Caco-2 (cell line): ENCODE results near the gene CD40LG. TPM values are rescaled to one million over a fixed set of nuclear protein-coding genes. Genes with fewer than 3 reads are reported as not detected.

Source experiments
- BruUV-seq: library from RNA; stranded (reverse); fragments of 400-500 nt; replicated peaks from 2 replicates; lab custom pipeline; 2021; lab: Mats Ljungman, UMichigan
- CTCF ChIA-PET: fragments of 300-600 bp; sonication (Branson Sonifier 250); formaldehyde crosslinking; loops from one replicate; lab custom pipeline; 2022; ENCODE audit warnings: antibody characterized with exemption; lab: Charles Lee
- POLR2A ChIA-PET: fragments of 300-600 bp; sonication (Branson Sonifier 250); formaldehyde crosslinking; loops from one replicate; lab custom pipeline; 2022; ENCODE audit warnings: antibody characterized with exemption; lab: Charles Lee
- DNase-seq, 2 experiments: peaks; one replicate each; pipeline versions ENCODE4 v3.0.0 to v3.0.0-alpha.2; 2020 to 2022
- H3K27me3 ChIP-seq: replicated peaks from 2 replicates; pipeline ENCODE4 v1.6.0; 2011; ENCODE audit warnings: low read length; ENCODE audit not compliant: control insufficient read depth, insufficient read depth
- H3K36me3 ChIP-seq: 2 replicates; pipeline ENCODE4 v1.5.1; 2011; ENCODE audit warnings: low read length; ENCODE audit not compliant: control insufficient read depth, insufficient read depth
- H3K4me1 ChIP-seq: fragments of 250-450 bp; sonication (Bioruptor Pico); 2 replicates; pipeline ENCODE4 v1.5.1; 2020; ENCODE audit warnings: mild to moderate bottlenecking
- H3K4me3 ChIP-seq: 2 replicates; pipeline ENCODE4 v1.5.1; 2011; ENCODE audit warnings: low read depth, mild to moderate bottlenecking, control low read depth, low read length
- H3K9me3 ChIP-seq: fragments of 250-450 bp; sonication (Bioruptor Pico); 2 replicates; pipeline ENCODE4 v1.5.1; 2020; ENCODE audit warnings: mild to moderate bottlenecking, moderate library complexity
- H3K27ac Mint-ChIP-seq: one replicate; pipeline ENCODE4 v1.8.0; 2022; ENCODE audit warnings: mixed read lengths; ENCODE audit not compliant: unreplicated experiment
- H3K27me3 Mint-ChIP-seq: one replicate; pipeline ENCODE4 v1.8.0; 2022; ENCODE audit warnings: mixed read lengths; ENCODE audit not compliant: insufficient read depth, unreplicated experiment
- H3K36me3 Mint-ChIP-seq: one replicate; pipeline ENCODE4 v1.8.0; 2022; ENCODE audit warnings: mild to moderate bottlenecking, mixed read lengths; ENCODE audit not compliant: insufficient read depth, unreplicated experiment
- H3K4me1 Mint-ChIP-seq: one replicate; pipeline ENCODE4 v1.8.0; 2022; ENCODE audit warnings: low read depth, mixed read lengths; ENCODE audit not compliant: unreplicated experiment
- H3K4me3 Mint-ChIP-seq: one replicate; pipeline ENCODE4 v1.8.0; 2022; ENCODE audit warnings: mild to moderate bottlenecking, moderate library complexity, mixed read lengths; ENCODE audit not compliant: unreplicated experiment
- H3K9me3 Mint-ChIP-seq: one replicate; pipeline ENCODE4 v1.8.0; 2022; ENCODE audit warnings: mixed read lengths; ENCODE audit not compliant: unreplicated experiment
- intact Hi-C: fragments of 100-400 bp; cut with micrococcal nuclease; formaldehyde crosslinking; loops from one replicate; pipeline ENCODE4 v1.10.0; 2022; ENCODE audit not compliant: unreplicated experiment
- total RNA-seq: library from RNA; stranded (reverse); gene quantifications from 2 replicates; pipeline ENCODE4 v1.2.3, GENCODE V29; 2022
- TF ChIP-seq, protein P1 (sequence below), 2 experiments: fragments of 200-600 bp in 1 of 2; IDR thresholded peaks; 1 replicate in 1 of 2; 2 replicates in 1 of 2; pipeline versions ENCODE4 v1.5.1 to v1.8.0; 2011 to 2022; ENCODE audit warnings: antibody characterized with exemption in 1 of 2, control low read depth in 1 of 2, inconsistent platforms in 1 of 2, low read depth in 1 of 2, low read length in 1 of 2, mild to moderate bottlenecking in 1 of 2, moderate library complexity in 1 of 2; ENCODE audit not compliant: insufficient read depth in 1 of 2, severe bottlenecking in 1 of 2, unreplicated experiment in 1 of 2

Gene CD40LG
- total RNA-seq, 1 experiment from 2014 or later: not detected

DNA sequence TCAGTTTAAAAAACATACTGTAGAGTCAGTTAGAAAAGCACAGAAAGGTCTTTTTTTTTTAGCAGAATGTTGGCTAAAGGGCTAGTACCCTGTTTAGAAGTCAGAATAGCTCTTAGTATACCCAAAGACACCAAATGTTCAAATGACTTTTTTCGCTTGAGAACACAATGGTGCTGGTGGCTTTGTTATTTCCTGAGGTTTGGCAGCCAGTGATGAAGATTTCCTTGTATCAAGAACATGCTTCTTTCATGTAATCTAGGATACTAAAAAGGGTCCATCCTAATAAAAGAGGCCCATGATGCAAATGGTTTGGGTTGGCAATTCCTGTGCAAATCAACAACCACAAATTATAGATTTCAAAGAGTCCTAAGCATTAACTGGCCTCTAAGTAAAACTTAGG lies 21.1 kb upstream of the CD40LG start:
- H3K9me3 ChIP-seq: no peaks in the 10 kb centered on the region
- no peaks in the 10 kb centered on the region for H3K36me3 ChIP-seq
- H3K27me3 ChIP-seq: no peaks in the 10 kb centered on the region
- TF ChIP-seq, protein P1, sequence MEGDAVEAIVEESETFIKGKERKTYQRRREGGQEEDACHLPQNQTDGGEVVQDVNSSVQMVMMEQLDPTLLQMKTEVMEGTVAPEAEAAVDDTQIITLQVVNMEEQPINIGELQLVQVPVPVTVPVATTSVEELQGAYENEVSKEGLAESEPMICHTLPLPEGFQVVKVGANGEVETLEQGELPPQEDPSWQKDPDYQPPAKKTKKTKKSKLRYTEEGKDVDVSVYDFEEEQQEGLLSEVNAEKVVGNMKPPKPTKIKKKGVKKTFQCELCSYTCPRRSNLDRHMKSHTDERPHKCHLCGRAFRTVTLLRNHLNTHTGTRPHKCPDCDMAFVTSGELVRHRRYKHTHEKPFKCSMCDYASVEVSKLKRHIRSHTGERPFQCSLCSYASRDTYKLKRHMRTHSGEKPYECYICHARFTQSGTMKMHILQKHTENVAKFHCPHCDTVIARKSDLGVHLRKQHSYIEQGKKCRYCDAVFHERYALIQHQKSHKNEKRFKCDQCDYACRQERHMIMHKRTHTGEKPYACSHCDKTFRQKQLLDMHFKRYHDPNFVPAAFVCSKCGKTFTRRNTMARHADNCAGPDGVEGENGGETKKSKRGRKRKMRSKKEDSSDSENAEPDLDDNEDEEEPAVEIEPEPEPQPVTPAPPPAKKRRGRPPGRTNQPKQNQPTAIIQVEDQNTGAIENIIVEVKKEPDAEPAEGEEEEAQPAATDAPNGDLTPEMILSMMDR (IDR thresholded peaks at IDR 0.05; ENCODE audit: insufficient read depth in 1 of 2, low read depth in 1 of 2, low read length in 1 of 2, severe bottlenecking in 1 of 2, unreplicated experiment in 1 of 2): no peak
- no peaks in the 10 kb centered on the region for H3K4me1 ChIP-seq
- no peak overlapping the region for H3K4me3 Mint-ChIP-seq
- no TSS peak for BruUV-seq
- CTCF ChIA-PET: no interaction called here
- no peak for DNase-seq
- intact Hi-C loops: no loop called here
- no peaks in the 10 kb centered on the region for H3K36me3 Mint-ChIP-seq
- no peaks in the 10 kb centered on the region for H3K9me3 Mint-ChIP-seq
- H3K4me1 Mint-ChIP-seq: no peaks in the 10 kb centered on the region
- peaks cover 7% of the 10 kb centered on the region for H3K27me3 Mint-ChIP-seq
- no peak overlapping the region for H3K4me3 ChIP-seq
- POLR2A ChIA-PET: no interaction called here
- H3K27ac Mint-ChIP-seq: no peak overlapping the region

DNA sequence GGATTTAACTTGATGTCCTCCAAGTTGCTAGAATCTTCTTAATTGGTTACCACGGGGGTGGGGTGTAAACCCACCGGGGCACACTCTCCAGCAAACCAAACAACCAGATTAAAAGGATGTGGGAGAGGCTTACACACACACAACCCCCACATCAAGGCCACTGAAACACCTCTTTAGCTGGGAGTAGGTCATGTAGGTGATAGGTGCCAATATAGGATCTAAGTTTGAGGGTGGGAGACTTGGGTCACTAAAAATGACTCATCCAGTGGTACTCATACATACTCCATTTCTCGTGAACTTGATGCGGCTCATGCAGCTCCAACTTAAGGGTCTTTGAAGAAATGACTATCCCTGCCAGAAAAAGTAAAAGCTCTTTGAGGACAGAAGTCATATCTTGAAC lies 20.5 kb upstream of the CD40LG start:
- intact Hi-C loops: no loop called here
- Mint-ChIP-seq H3K4me3 (no peak overlapping the region), H3K27me3 (peaks cover 7% of the 10 kb centered on the region), H3K36me3 (no peaks in the 10 kb centered on the region), H3K27ac (no peak overlapping the region), H3K4me1 (no peaks in the 10 kb centered on the region), H3K9me3 (no peaks in the 10 kb centered on the region)
- POLR2A ChIA-PET: no interaction called here
- TF ChIP-seq, protein P1 (IDR thresholded peaks at IDR 0.05; ENCODE audit: insufficient read depth in 1 of 2, low read depth in 1 of 2, low read length in 1 of 2, severe bottlenecking in 1 of 2, unreplicated experiment in 1 of 2): no peak
- H3K4me1 ChIP-seq: no peaks in the 10 kb centered on the region
- CTCF ChIA-PET: no interaction called here
- H3K9me3 ChIP-seq: no peaks in the 10 kb centered on the region
- no peak for DNase-seq
- no peak overlapping the region for H3K4me3 ChIP-seq
- H3K36me3 ChIP-seq: no peaks in the 10 kb centered on the region
- BruUV-seq: no TSS peak
- H3K27me3 ChIP-seq: no peaks in the 10 kb centered on the region

DNA sequence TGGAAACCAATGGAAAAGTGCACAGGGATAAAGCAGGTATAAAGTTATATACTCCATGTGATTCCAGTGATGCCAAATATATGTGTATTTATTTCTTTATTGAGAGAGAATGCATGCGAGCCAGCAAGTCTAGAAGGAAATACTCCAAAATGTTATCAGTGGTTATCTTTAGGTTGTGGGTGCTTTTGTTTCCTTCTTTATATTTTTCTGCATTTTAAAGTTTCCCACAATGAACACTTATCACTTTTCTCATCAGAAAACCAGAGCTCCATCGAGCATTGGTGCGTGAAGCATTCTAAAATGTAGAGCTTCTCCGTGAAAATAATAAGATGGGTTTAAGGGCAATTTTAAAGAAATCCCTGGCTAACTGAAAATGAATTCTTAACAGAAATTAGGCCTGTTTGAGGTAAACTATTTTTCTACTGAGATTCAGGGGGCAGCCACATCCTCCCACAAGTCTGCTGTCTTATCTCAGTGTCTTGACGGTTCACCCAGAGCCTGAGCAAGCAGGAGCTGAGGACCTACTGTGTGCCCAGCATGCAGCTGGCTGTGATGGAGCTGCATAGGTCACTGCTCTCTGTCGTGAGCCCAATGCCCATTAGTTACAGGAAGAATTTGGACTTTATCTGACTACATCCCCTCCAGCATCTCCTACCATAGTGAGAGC lies 18.7 kb upstream of the CD40LG start:
- H3K4me1 Mint-ChIP-seq: no peaks in the 10 kb centered on the region
- no peak overlapping the region for H3K4me3 Mint-ChIP-seq
- intact Hi-C loops: no loop called here
- Histone ChIP-seq H3K4me3 (no peak overlapping the region), H3K4me1 (no peaks in the 10 kb centered on the region), H3K27me3 (no peaks in the 10 kb centered on the region), H3K36me3 (no peaks in the 10 kb centered on the region), H3K9me3 (no peaks in the 10 kb centered on the region)
- BruUV-seq: no TSS peak
- TF ChIP-seq, protein P1 (IDR thresholded peaks at IDR 0.05; ENCODE audit: insufficient read depth in 1 of 2, low read depth in 1 of 2, low read length in 1 of 2, severe bottlenecking in 1 of 2, unreplicated experiment in 1 of 2): no peak
- no peaks in the 10 kb centered on the region for H3K36me3 Mint-ChIP-seq
- no peaks in the 10 kb centered on the region for H3K9me3 Mint-ChIP-seq
- H3K27ac Mint-ChIP-seq: no peak overlapping the region
- DNase-seq: no peak
- ChIA-PET CTCF (no interaction called here), POLR2A (no interaction called here)
- H3K27me3 Mint-ChIP-seq: peaks cover 10% of the 10 kb centered on the region
